ENCODE data around the gene ASTN2. TPM values are rescaled to one million over a fixed set of nuclear protein-coding genes. Genes with fewer than 3 reads are reported as not detected.

ASTN2 gene
- total RNA-seq, 1 donor from 2014 or later = 13.6 TPM

DNA sequence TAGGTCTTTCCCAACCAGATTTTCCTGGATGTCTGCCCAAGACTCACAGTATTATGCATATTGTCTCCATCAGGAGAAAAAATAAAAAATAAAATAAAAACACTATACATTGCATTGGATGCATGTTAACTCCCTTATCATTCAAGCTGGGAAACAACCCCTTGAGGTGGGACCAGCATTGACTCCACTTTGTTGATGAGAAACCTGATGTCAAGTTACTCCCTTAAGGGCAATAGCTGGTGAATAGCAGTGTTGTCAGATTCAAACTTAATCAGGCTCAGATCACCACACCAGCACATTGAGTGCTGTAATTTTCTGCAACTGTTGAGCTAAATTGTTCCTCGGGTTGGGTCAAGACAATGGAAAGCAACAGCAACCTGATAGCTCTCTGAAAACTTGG lies 991.7 kb downstream of the ASTN2 start:
- Histone ChIP-seq H3K36me3 (ENCODE audit: insufficient read depth, low read length) (no peaks in the 10 kb centered on the region), H3K79me2 (ENCODE audit: insufficient read depth, low read length) (no peaks in the 10 kb centered on the region), H3K4me1 (ENCODE audit: insufficient read depth, low read length) (no peaks in the 10 kb centered on the region), H3K9me3 (ENCODE audit: insufficient read depth, low read depth, low read length) (no peaks in the 10 kb centered on the region), H2AFZ (ENCODE audit: low read depth, low read length) (no peak overlapping the region), H4K20me1 (ENCODE audit: insufficient read depth, low read length) (no peaks in the 10 kb centered on the region), H3K27me3 (ENCODE audit: insufficient read depth, low read length) (no peaks in the 10 kb centered on the region), H3K9ac (ENCODE audit: low read length) (no peak overlapping the region), H3K4me3 (ENCODE audit: insufficient read depth, low read depth, low read length) (no peak overlapping the region), H3K27ac (ENCODE audit: low read depth, low read length) (no peak overlapping the region), H3K4me2 (ENCODE audit: low read length) (no peak overlapping the region)
- no peak for FAIRE-seq
- no peak overlapping the region for H3K4me3 Mint-ChIP-seq (ENCODE audit: unreplicated experiment)
- peaks cover 16% of the 10 kb centered on the region for H3K36me3 Mint-ChIP-seq (ENCODE audit: low read depth, unreplicated experiment)
- TF ChIP-seq EZH2 (IDR thresholded peaks at IDR 0.05; ENCODE audit: insufficient read depth, low read length) = no peak
- TF ChIP-seq, protein P1, sequence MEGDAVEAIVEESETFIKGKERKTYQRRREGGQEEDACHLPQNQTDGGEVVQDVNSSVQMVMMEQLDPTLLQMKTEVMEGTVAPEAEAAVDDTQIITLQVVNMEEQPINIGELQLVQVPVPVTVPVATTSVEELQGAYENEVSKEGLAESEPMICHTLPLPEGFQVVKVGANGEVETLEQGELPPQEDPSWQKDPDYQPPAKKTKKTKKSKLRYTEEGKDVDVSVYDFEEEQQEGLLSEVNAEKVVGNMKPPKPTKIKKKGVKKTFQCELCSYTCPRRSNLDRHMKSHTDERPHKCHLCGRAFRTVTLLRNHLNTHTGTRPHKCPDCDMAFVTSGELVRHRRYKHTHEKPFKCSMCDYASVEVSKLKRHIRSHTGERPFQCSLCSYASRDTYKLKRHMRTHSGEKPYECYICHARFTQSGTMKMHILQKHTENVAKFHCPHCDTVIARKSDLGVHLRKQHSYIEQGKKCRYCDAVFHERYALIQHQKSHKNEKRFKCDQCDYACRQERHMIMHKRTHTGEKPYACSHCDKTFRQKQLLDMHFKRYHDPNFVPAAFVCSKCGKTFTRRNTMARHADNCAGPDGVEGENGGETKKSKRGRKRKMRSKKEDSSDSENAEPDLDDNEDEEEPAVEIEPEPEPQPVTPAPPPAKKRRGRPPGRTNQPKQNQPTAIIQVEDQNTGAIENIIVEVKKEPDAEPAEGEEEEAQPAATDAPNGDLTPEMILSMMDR (IDR thresholded peaks at IDR 0.05; ENCODE audit: insufficient read depth, low read depth, low read length) = no peak
- no peaks in the 10 kb centered on the region for H3K27me3 Mint-ChIP-seq (ENCODE audit: low read depth, unreplicated experiment)
- no peaks in the 10 kb centered on the region for H3K9me3 Mint-ChIP-seq (ENCODE audit: unreplicated experiment)
- H3K27ac Mint-ChIP-seq (ENCODE audit: unreplicated experiment) = no peak overlapping the region
- DNase-seq (ENCODE audit: low read depth) = no peak
- H3K4me1 Mint-ChIP-seq (ENCODE audit: low read depth, unreplicated experiment) = peaks cover 2% of the 10 kb centered on the region

DNA sequence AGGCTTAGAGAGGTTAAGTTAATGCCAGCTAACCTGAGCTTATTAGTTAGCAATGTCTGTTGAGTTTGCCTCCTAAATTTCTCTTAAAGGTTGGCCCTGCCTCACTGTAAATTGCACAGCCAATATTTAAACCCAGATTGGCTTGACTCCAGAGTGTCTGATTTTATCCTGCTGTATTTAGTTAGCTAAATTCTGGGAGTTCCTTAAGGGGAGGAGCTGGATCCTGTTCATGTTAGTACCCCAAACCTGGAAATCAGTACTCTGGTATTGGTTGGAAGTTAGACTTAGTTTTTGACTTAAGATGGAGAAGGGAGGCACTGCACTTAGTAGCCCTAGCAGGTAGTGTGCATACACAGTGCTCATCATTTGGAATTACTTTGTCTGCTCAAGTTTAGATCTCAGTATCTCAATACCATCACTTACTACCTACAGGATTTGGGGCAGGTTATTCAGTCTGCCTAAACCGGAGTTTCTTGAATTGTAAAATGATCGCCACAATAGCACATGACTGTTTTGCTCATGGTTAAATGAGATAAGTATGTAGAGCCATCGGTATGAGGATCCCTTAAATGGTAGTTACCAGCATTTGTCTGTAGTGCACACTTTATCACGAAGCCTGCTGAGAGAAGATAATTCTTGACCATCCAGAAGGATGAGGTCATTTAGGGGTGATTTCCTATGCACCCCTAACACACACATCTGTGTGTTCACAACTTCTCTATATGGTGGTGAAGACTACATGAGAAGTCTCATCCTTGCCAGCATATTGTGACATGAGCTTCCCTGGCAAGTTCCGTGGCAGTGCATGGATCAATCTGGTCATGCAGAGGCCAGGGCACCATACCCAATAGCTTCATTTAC lies 992.5 kb downstream of the ASTN2 start:
- Histone ChIP-seq H3K4me3 (ENCODE audit: insufficient read depth, low read depth, low read length) (no peak overlapping the region), H3K4me1 (ENCODE audit: insufficient read depth, low read length) (no peaks in the 10 kb centered on the region), H3K27ac (ENCODE audit: low read depth, low read length) (no peak overlapping the region), H3K9me3 (ENCODE audit: insufficient read depth, low read depth, low read length) (no peaks in the 10 kb centered on the region), H3K4me2 (ENCODE audit: low read length) (no peak overlapping the region), H3K36me3 (ENCODE audit: insufficient read depth, low read length) (no peaks in the 10 kb centered on the region), H3K9ac (ENCODE audit: low read length) (no peak overlapping the region), H2AFZ (ENCODE audit: low read depth, low read length) (no peak overlapping the region), H3K27me3 (ENCODE audit: insufficient read depth, low read length) (no peaks in the 10 kb centered on the region), H3K79me2 (ENCODE audit: insufficient read depth, low read length) (no peaks in the 10 kb centered on the region), H4K20me1 (ENCODE audit: insufficient read depth, low read length) (no peaks in the 10 kb centered on the region)
- FAIRE-seq (no peak), DNase-seq (ENCODE audit: low read depth) (no peak)
- Mint-ChIP-seq H3K36me3 (ENCODE audit: low read depth, unreplicated experiment) (peaks cover 18% of the 10 kb centered on the region), H3K4me3 (ENCODE audit: unreplicated experiment) (no peak overlapping the region), H3K27ac (ENCODE audit: unreplicated experiment) (no peak overlapping the region), H3K4me1 (ENCODE audit: low read depth, unreplicated experiment) (peaks cover 8% of the 10 kb centered on the region), H3K27me3 (ENCODE audit: low read depth, unreplicated experiment) (no peaks in the 10 kb centered on the region), H3K9me3 (ENCODE audit: unreplicated experiment) (no peaks in the 10 kb centered on the region)
- no peak for TF ChIP-seq EZH2 (IDR thresholded peaks at IDR 0.05; ENCODE audit: insufficient read depth, low read length)
- TF ChIP-seq, protein P1 (IDR thresholded peaks at IDR 0.05; ENCODE audit: insufficient read depth, low read depth, low read length) = no peak

DNA sequence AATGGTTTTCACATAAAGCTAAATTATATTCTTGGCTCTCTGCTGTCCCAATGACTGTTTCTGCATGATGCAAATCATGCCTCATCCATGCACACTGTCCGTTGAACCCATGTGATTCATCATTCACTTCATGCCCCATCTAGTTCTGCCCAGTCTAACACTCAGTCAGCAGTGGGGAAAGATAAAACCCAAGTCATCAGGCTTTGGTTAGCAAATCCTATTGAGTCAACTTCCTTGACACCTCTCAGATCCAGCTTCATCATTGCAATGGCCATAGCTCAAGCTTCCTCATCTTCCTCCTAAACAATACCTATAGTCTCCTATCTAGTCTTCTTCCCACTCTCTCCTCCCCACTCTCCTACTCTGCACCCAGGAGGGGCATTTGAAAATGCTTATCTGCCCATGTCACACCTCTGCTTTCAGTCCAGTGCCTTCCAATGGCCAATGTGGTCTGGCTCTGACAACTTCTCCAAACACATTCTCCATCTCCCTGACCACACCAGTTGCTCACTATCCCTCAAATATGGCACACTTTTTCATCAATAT lies 993.8 kb downstream of the ASTN2 start:
- Mint-ChIP-seq H3K4me3 (ENCODE audit: unreplicated experiment) (no peak overlapping the region), H3K27me3 (ENCODE audit: low read depth, unreplicated experiment) (no peaks in the 10 kb centered on the region), H3K27ac (ENCODE audit: unreplicated experiment) (no peak overlapping the region), H3K9me3 (ENCODE audit: unreplicated experiment) (no peaks in the 10 kb centered on the region), H3K4me1 (ENCODE audit: low read depth, unreplicated experiment) (peaks cover 9% of the 10 kb centered on the region), H3K36me3 (ENCODE audit: low read depth, unreplicated experiment) (peaks cover 18% of the 10 kb centered on the region)
- H2AFZ ChIP-seq (ENCODE audit: low read depth, low read length) = no peak overlapping the region
- no peaks in the 10 kb centered on the region for H3K27me3 ChIP-seq (ENCODE audit: insufficient read depth, low read length)
- no peaks in the 10 kb centered on the region for H4K20me1 ChIP-seq (ENCODE audit: insufficient read depth, low read length)
- H3K4me1 ChIP-seq (ENCODE audit: insufficient read depth, low read length) = no peaks in the 10 kb centered on the region
- no peaks in the 10 kb centered on the region for H3K79me2 ChIP-seq (ENCODE audit: insufficient read depth, low read length)
- no peak overlapping the region for H3K27ac ChIP-seq (ENCODE audit: low read depth, low read length)
- TF ChIP-seq EZH2 (IDR thresholded peaks at IDR 0.05; ENCODE audit: insufficient read depth, low read length) = no peak
- TF ChIP-seq, protein P1 (IDR thresholded peaks at IDR 0.05; ENCODE audit: insufficient read depth, low read depth, low read length) = no peak
- no peak overlapping the region for H3K4me3 ChIP-seq (ENCODE audit: insufficient read depth, low read depth, low read length)
- FAIRE-seq (no peak), DNase-seq (ENCODE audit: low read depth) (no peak)
- H3K9ac ChIP-seq (ENCODE audit: low read length) = no peak overlapping the region
- H3K4me2 ChIP-seq (ENCODE audit: low read length) = no peak overlapping the region
- no peaks in the 10 kb centered on the region for H3K36me3 ChIP-seq (ENCODE audit: insufficient read depth, low read length)
- no peaks in the 10 kb centered on the region for H3K9me3 ChIP-seq (ENCODE audit: insufficient read depth, low read depth, low read length)
